Measurements from ENCODE around the gene RPS2. TPM values are rescaled to one million over a fixed set of nuclear protein-coding genes. Genes with fewer than 3 reads are reported as not detected.

RPS2 gene
- total and polyA plus RNA-seq, 2 experiments from 2014 or later: 1,060 to 1,536 TPM

- H2AFZ ChIP-seq: no peak overlapping the region
- no peaks in the 10 kb centered on the region for H4K20me1 ChIP-seq (ENCODE audit: insufficient read depth)
- H3K9ac ChIP-seq: no peak overlapping the region
- no peak overlapping the region for H3K4me3 ChIP-seq
- H3K36me3 ChIP-seq (ENCODE audit: low read depth): no peaks in the 10 kb centered on the region
- WGBS, 2 experiments (ENCODE audit: low coverage in 1 of 2, low lambda C conversion rate in 2 of 2, missing lambda C conversion rate in 2 of 2): 32 to 38% methylated on average over 23 to 29 of the region's 30 CpGs
- H3K27me3 ChIP-seq (replicated peaks; ENCODE audit: insufficient read depth): peaks cover 69% of the 10 kb centered on the region
- no peaks in the 10 kb centered on the region for H3K79me2 ChIP-seq (ENCODE audit: insufficient read depth)
- no peaks in the 10 kb centered on the region for H3K4me1 ChIP-seq (ENCODE audit: insufficient read depth)
- in situ Hi-C loops (cut with MboI): no loop called here
- H3K4me2 ChIP-seq (ENCODE audit: unreplicated experiment): no peak overlapping the region
- H3F3A ChIP-seq (ENCODE audit: insufficient read depth): no peaks in the 10 kb centered on the region
- H3K9me3 ChIP-seq (ENCODE audit: low read depth): no peaks in the 10 kb centered on the region
- H3K27ac ChIP-seq: no peak overlapping the region
- no peaks in the 10 kb centered on the region for H3K9me2 ChIP-seq (ENCODE audit: insufficient read depth)
- no peak for TF ChIP-seq EZH2 (IDR thresholded peaks at IDR 0.05; ENCODE audit: insufficient read depth, poor library complexity, severe bottlenecking)
- TF ChIP-seq EZH2phosphoT487 (IDR thresholded peaks at IDR 0.05; ENCODE audit: insufficient read depth, low read depth): no peak
- DNase-seq: no peak
These were observed 45.2 kb downstream of the RPS2 start for GRCh38 chr16:1919327-1919998.

- Histone ChIP-seq H3K27me3 (replicated peaks; ENCODE audit: insufficient read depth) (peaks cover 66% of the 10 kb centered on the region), H3K27ac (no peak within 1 kb of the TSS), H3K79me2 (ENCODE audit: insufficient read depth) (no peaks in the 10 kb centered on the region), H3K4me2 (ENCODE audit: unreplicated experiment) (no peak within 1 kb of the TSS), H3K9me2 (ENCODE audit: insufficient read depth) (no peaks in the 10 kb centered on the region), H3F3A (ENCODE audit: insufficient read depth) (no peaks in the 10 kb centered on the region), H3K4me1 (ENCODE audit: insufficient read depth) (no peaks in the 10 kb centered on the region), H3K36me3 (ENCODE audit: low read depth) (no peaks in the 10 kb centered on the region), H3K9me3 (ENCODE audit: low read depth) (no peaks in the 10 kb centered on the region), H3K9ac (no peak within 1 kb of the TSS), H3K4me3 (no peak within 1 kb of the TSS), H4K20me1 (ENCODE audit: insufficient read depth) (no peaks in the 10 kb centered on the region), H2AFZ (no peak within 1 kb of the TSS)
- in situ Hi-C loops (cut with MboI): no loop called here
- WGBS, 2 experiments (ENCODE audit: low coverage in 1 of 2, low lambda C conversion rate in 2 of 2, missing lambda C conversion rate in 2 of 2): 3 to 4% methylated on average over 37 to 56 of the region's 71 CpGs
- DNase-seq: no peak
- peak; percentile 12 for TF ChIP-seq EZH2 (IDR thresholded peaks at IDR 0.05; ENCODE audit: insufficient read depth, poor library complexity, severe bottlenecking)
- no peak for TF ChIP-seq EZH2phosphoT487 (IDR thresholded peaks at IDR 0.05; ENCODE audit: insufficient read depth, low read depth)
These were observed 46.0 kb downstream of the RPS2 start, which contains the start of gene HS3ST6 for GRCh38 chr16:1918351-1919326. Gene HS3ST6, minus strand, starts transcription at chr16:1918415. Its CDS starts 92 bp downstream, at chr16:1918323.

GRCh38 chr16:1917665-1918350, 46.8 kb downstream of the RPS2 start:
- H3K4me1 ChIP-seq (ENCODE audit: insufficient read depth): no peaks in the 10 kb centered on the region
- H3K4me3 ChIP-seq: no peak overlapping the region
- WGBS, 2 experiments (ENCODE audit: low coverage in 1 of 2, low lambda C conversion rate in 2 of 2, missing lambda C conversion rate in 2 of 2): 2 to 5% methylated on average over 21 to 62 of the region's 81 CpGs
- DNase-seq: no peak
- no peaks in the 10 kb centered on the region for H3F3A ChIP-seq (ENCODE audit: insufficient read depth)
- H3K9me3 ChIP-seq (ENCODE audit: low read depth): no peaks in the 10 kb centered on the region
- H3K4me2 ChIP-seq (ENCODE audit: unreplicated experiment): no peak overlapping the region
- in situ Hi-C loops (cut with MboI): no loop called here
- H3K27ac ChIP-seq: no peak overlapping the region
- H3K27me3 ChIP-seq (replicated peaks; ENCODE audit: insufficient read depth): peaks cover 57% of the 10 kb centered on the region
- TF ChIP-seq EZH2 (IDR thresholded peaks at IDR 0.05; ENCODE audit: insufficient read depth, poor library complexity, severe bottlenecking) (peak; percentile 69), EZH2phosphoT487 (IDR thresholded peaks at IDR 0.05; ENCODE audit: insufficient read depth, low read depth) (no peak)
- H4K20me1 ChIP-seq (ENCODE audit: insufficient read depth): no peaks in the 10 kb centered on the region
- no peaks in the 10 kb centered on the region for H3K36me3 ChIP-seq (ENCODE audit: low read depth)
- no peaks in the 10 kb centered on the region for H3K79me2 ChIP-seq (ENCODE audit: insufficient read depth)
- no peaks in the 10 kb centered on the region for H3K9me2 ChIP-seq (ENCODE audit: insufficient read depth)
- H3K9ac ChIP-seq: no peak overlapping the region
- H2AFZ ChIP-seq: no peak overlapping the region

GRCh38 chr16:1917056-1917664, 47.5 kb downstream of the RPS2 start:
- no peaks in the 10 kb centered on the region for H3K4me1 ChIP-seq (ENCODE audit: insufficient read depth)
- no peaks in the 10 kb centered on the region for H3F3A ChIP-seq (ENCODE audit: insufficient read depth)
- H2AFZ ChIP-seq: no peak overlapping the region
- no peaks in the 10 kb centered on the region for H4K20me1 ChIP-seq (ENCODE audit: insufficient read depth)
- no peak overlapping the region for H3K27ac ChIP-seq
- no peak for DNase-seq
- 5 to 8% methylated on average over 21 to 22 of the region's 22 CpGs for WGBS, 2 experiments (ENCODE audit: low coverage in 1 of 2, low lambda C conversion rate in 2 of 2, missing lambda C conversion rate in 2 of 2)
- in situ Hi-C loops (cut with MboI): no loop called here
- peaks cover 53% of the 10 kb centered on the region for H3K27me3 ChIP-seq (replicated peaks; ENCODE audit: insufficient read depth)
- TF ChIP-seq EZH2 (IDR thresholded peaks at IDR 0.05; ENCODE audit: insufficient read depth, poor library complexity, severe bottlenecking): no peak
- no peak overlapping the region for H3K4me2 ChIP-seq (ENCODE audit: unreplicated experiment)
- no peaks in the 10 kb centered on the region for H3K36me3 ChIP-seq (ENCODE audit: low read depth)
- H3K79me2 ChIP-seq (ENCODE audit: insufficient read depth): no peaks in the 10 kb centered on the region
- no peaks in the 10 kb centered on the region for H3K9me3 ChIP-seq (ENCODE audit: low read depth)
- H3K9me2 ChIP-seq (ENCODE audit: insufficient read depth): no peaks in the 10 kb centered on the region
- H3K9ac ChIP-seq: no peak overlapping the region
- no peak overlapping the region for H3K4me3 ChIP-seq

All from GM23248 (cell line).